HCT116 (cell line): ENCODE data around the gene KRT6A. TPM values are rescaled to one million over a fixed set of nuclear protein-coding genes. Genes with fewer than 3 reads are reported as not detected.
A peak's percentile ranks its signal among the peaks of the same experiment; 100 is the strongest.

Experiments
- ATAC-seq: fragments of 200-7000 bp; cut with Tn5 transposase; 2 replicates; pipeline ENCODE4 v1.9.1; 2020; ENCODE audit warnings: mild to moderate bottlenecking, moderate library complexity
- BruUV-seq: library from RNA; stranded (reverse); fragments of 400-500 nt; replicated peaks from 2 replicates; lab custom pipeline; 2021; lab: Mats Ljungman, UMichigan
- CTCF ChIA-PET: fragments of 300-600 bp; sonication (Branson Sonifier 250); formaldehyde crosslinking; loops from one replicate; lab custom pipeline; 2021; ENCODE audit warnings: antibody characterized with exemption; lab: Charles Lee
- POLR2A ChIA-PET: fragments of 300-600, 350-600 bp; sonication (Branson Sonifier 250); formaldehyde crosslinking; loops from one replicate; lab custom pipeline; 2021; ENCODE audit warnings: antibody characterized with exemption; lab: Charles Lee
- RAD21 ChIA-PET, 2 experiments: fragments of 300-600 bp; sonication (Branson Sonifier 250); formaldehyde crosslinking; loops; one replicate each; lab custom pipeline; 2023; ENCODE audit warnings: low total read pairs in 2 of 2; ENCODE audit not compliant: uncharacterized antibody in 2 of 2, unreplicated experiment in 2 of 2, low non-redundant PET in 1 of 2; lab: Charles Lee
- DNase-seq: peaks from one replicate; pipeline ENCODE4 v3.0.0-alpha.2; 2010; ENCODE audit warnings: low read depth, low spot score
- H2AFZ ChIP-seq: fragments of 200-600 bp; shearing (Covaris generic), sonication (generic); 2 replicates; pipeline ENCODE4 v1.6.1; 2017; ENCODE audit warnings: low read depth, mixed run types, mixed read lengths, antibody characterized with exemption, low read length; ENCODE audit not compliant: poor library complexity, severe bottlenecking
- H3K27ac ChIP-seq: 2 replicates; pipeline ENCODE4 v1.5.1; 2012; ENCODE audit warnings: low read depth, low read length
- H3K27me3 ChIP-seq: fragments of 200-600 bp; sonication (generic); 2 replicates; pipeline ENCODE4 v1.6.1; 2016; ENCODE audit warnings: mixed run types, low read length, mixed read lengths; ENCODE audit not compliant: insufficient read depth
- H3K36me3 ChIP-seq, 2 experiments: fragments of 200-500 bp in 1 of 2; fragments of 200-600 bp in 1 of 2; sonication (Bioruptor generic) in 1 of 2; sonication (generic) in 1 of 2; 2 replicates each; pipeline versions ENCODE4 v1.5.1 to v1.6.1; 2014 to 2016; ENCODE audit warnings: low read length in 2 of 2, inconsistent platforms in 1 of 2, mixed read lengths in 1 of 2, mixed run types in 1 of 2; ENCODE audit not compliant: insufficient read depth in 2 of 2, control insufficient read depth in 1 of 2
- H3K4me1 ChIP-seq, 2 experiments: fragments of 200-600 bp in 1 of 2; sonication (generic) in 1 of 2; 2 replicates each; pipeline versions ENCODE4 v1.5.1 to v1.6.1; 2012 to 2017; ENCODE audit warnings: low read length in 2 of 2, inconsistent platforms in 1 of 2, mild to moderate bottlenecking in 1 of 2, mixed read lengths in 1 of 2, mixed run types in 1 of 2, moderate library complexity in 1 of 2; ENCODE audit not compliant: insufficient read depth in 2 of 2, control insufficient read depth in 1 of 2
- H3K4me2 ChIP-seq: fragments of 200-600 bp; sonication (generic); 2 replicates; pipeline ENCODE4 v1.6.1; 2017; ENCODE audit warnings: mixed run types, low read length, mixed read lengths
- H3K4me3 ChIP-seq, 2 experiments: fragments of 200-600 bp in 1 of 2; sonication (generic) in 1 of 2; replicated peaks in 1 of 2; 2 replicates each; pipeline ENCODE4 v1.5.1; 2011 to 2016; ENCODE audit warnings: low read length in 2 of 2, control low read depth in 1 of 2, low read depth in 1 of 2, mild to moderate bottlenecking in 1 of 2, mixed read lengths in 1 of 2, mixed run types in 1 of 2
- H3K79me2 ChIP-seq: fragments of 200-600 bp; sonication (generic); 2 replicates; pipeline ENCODE4 v1.6.1; 2017; ENCODE audit warnings: mild to moderate bottlenecking, mixed run types, low read length, moderate library complexity, mixed read lengths; ENCODE audit not compliant: insufficient read depth
- H3K9ac ChIP-seq: fragments of 200-600 bp; sonication (generic); 2 replicates; pipeline ENCODE4 v1.6.1; 2016; ENCODE audit warnings: low read length, mixed read lengths
- H3K9me2 ChIP-seq: fragments of 200-600 bp; sonication (generic), shearing (Covaris generic); 2 replicates; pipeline ENCODE4 v1.6.1; 2017; ENCODE audit warnings: mixed run types, mild to moderate bottlenecking, moderate library complexity; ENCODE audit not compliant: insufficient read depth
- H3K9me3 ChIP-seq, 2 experiments: fragments of 200-500 bp in 1 of 2; fragments of 200-600 bp in 1 of 2; sonication (Bioruptor generic) in 1 of 2; sonication (generic) in 1 of 2; 2 replicates each; pipeline ENCODE4 v1.6.1; 2014 to 2017; ENCODE audit warnings: low read length in 2 of 2, mixed read lengths in 2 of 2, inconsistent platforms in 1 of 2, low read depth in 1 of 2, mild to moderate bottlenecking in 1 of 2, mixed run types in 1 of 2, moderate library complexity in 1 of 2; ENCODE audit not compliant: control insufficient read depth in 1 of 2, insufficient read depth in 1 of 2
- H4K20me1 ChIP-seq: fragments of 200-600 bp; sonication (generic), shearing (Covaris generic); 2 replicates; pipeline ENCODE4 v1.6.1; 2017; ENCODE audit warnings: mixed run types, mild to moderate bottlenecking, moderate library complexity; ENCODE audit not compliant: insufficient read depth
- ATF3 ChIP-seq: IDR thresholded peaks from 2 replicates; pipeline ENCODE4 v1.6.1; 2012
- CBX3 ChIP-seq: IDR thresholded peaks from 2 replicates; pipeline ENCODE4 v1.6.1; 2012; ENCODE audit warnings: low read depth
- CEBPB ChIP-seq: IDR thresholded peaks from 2 replicates; pipeline ENCODE4 v1.6.1; 2012; ENCODE audit warnings: low read depth
- EGR1 ChIP-seq: IDR thresholded peaks from 2 replicates; pipeline ENCODE4 v1.6.1; 2012; ENCODE audit warnings: low read depth
- ELF1 ChIP-seq: IDR thresholded peaks from 2 replicates; pipeline ENCODE4 v1.6.1; 2012; ENCODE audit warnings: low read depth, borderline replicate concordance
- EZH2phosphoT487 ChIP-seq: fragments of 200-600 bp; IDR thresholded peaks from 2 replicates; pipeline ENCODE4 v1.6.1; 2018; ENCODE audit warnings: antibody characterized with exemption, borderline replicate concordance
- FOSL1 ChIP-seq: IDR thresholded peaks from 2 replicates; pipeline ENCODE4 v1.6.1; 2012; ENCODE audit warnings: low read depth
- JUND ChIP-seq: IDR thresholded peaks from 2 replicates; pipeline ENCODE4 v1.6.1; 2012
- MAX ChIP-seq: IDR thresholded peaks from 2 replicates; pipeline ENCODE4 v1.6.1; 2012
- POLR2AphosphoS5 ChIP-seq: IDR thresholded peaks from 2 replicates; pipeline ENCODE4 v1.6.1; 2011; ENCODE audit warnings: mild to moderate bottlenecking, low read depth, low read length, moderate library complexity
- REST ChIP-seq: IDR thresholded peaks from 2 replicates; pipeline ENCODE4 v1.6.1; 2012; ENCODE audit warnings: low read depth
- SIN3A ChIP-seq: IDR thresholded peaks from 2 replicates; pipeline ENCODE4 v1.6.1; 2012; ENCODE audit warnings: low read depth
- SRF ChIP-seq: IDR thresholded peaks from 2 replicates; pipeline ENCODE4 v1.6.1; 2012; ENCODE audit warnings: low read depth
- TCF7L2 ChIP-seq: IDR thresholded peaks from 2 replicates; pipeline ENCODE4 v1.7.0; 2011; ENCODE audit warnings: borderline replicate concordance, inconsistent platforms; ENCODE audit not compliant: insufficient read depth, insufficient read length; ENCODE audit errors: extremely low read depth
- ZFX ChIP-seq: fragments of 450-650 bp; IDR thresholded peaks from 2 replicates; pipeline ENCODE4 v1.6.1; 2017
- ZNF274 ChIP-seq: fragments of 200-500 bp; sonication (Bioruptor generic); IDR thresholded peaks from 2 replicates; pipeline ENCODE4 v1.6.1; 2014; ENCODE audit warnings: mild to moderate bottlenecking, low read depth, low read length, inconsistent platforms
- intact Hi-C: fragments of 100-400 bp; cut with micrococcal nuclease; formaldehyde crosslinking; loops from 2 replicates; pipeline ENCODE4 v1.10.0; 2022
- total RNA-seq: library from RNA; stranded (reverse); gene quantifications from one replicate; pipeline ENCODE4 v1.2.1, GENCODE V29; 2021; ENCODE audit not compliant: unreplicated experiment

The KRT6A gene
- total RNA-seq, 1 experiment from 2014 or later: 0.66 TPM

- intact Hi-C loops: no loop called here
- DNase-seq: no peak
- Histone ChIP-seq H4K20me1 (no peaks in the 10 kb centered on the region), H3K27ac (no peak overlapping the region), H3K9ac (peak overlapping the region; percentile 26), H3K4me3 (no peak overlapping the region; a peak in 1 of 4 replicates), H3K36me3 (no peaks in the 10 kb centered on the region), H3K4me1 (peaks cover 28 to 92% of the 10 kb centered on the region in 2 experiments), H3K9me3 (no peaks in the 10 kb centered on the region), H2AFZ (no peak overlapping the region), H3K79me2 (no peaks in the 10 kb centered on the region), H3K9me2 (no peaks in the 10 kb centered on the region), H3K27me3 (no peaks in the 10 kb centered on the region), H3K4me2 (peak overlapping the region; percentile 55)
- CTCF ChIA-PET: interaction anchor here (1.5 kb wide), 1 partner anchor 32 kb away, joined by 3 read pairs; no protein-coding TSS in a partner anchor
- POLR2A ChIA-PET: no interaction called here
- ATAC-seq: 0 out of 2 replicates have a peak, but pooled peaks have one; percentile 23
- RAD21 ChIA-PET: no interaction called here
- TF ChIP-seq CBX3 (no peak), CEBPB (no peak), FOSL1 (peak; percentile 72), SIN3A (no peak), POLR2AphosphoS5 (no peak), MAX (peak; percentile 72), ZFX (no peak), TCF7L2 (no peak), ZNF274 (no peak), SRF (no peak), JUND (no peak)
- no TSS peak for BruUV-seq
These were observed 53.2 kb downstream of the KRT6A start for GRCh38 chr12:52439845-52440244.

GRCh38 chr12:52439420-52439819 lies 53.6 kb downstream of the KRT6A start:
- Histone ChIP-seq H3K36me3 (no peaks in the 10 kb centered on the region), H3K79me2 (no peaks in the 10 kb centered on the region), H2AFZ (no peak overlapping the region), H3K4me1 (peaks cover 28 to 90% of the 10 kb centered on the region in 2 experiments), H3K4me2 (peak overlapping the region; percentile 55), H3K9me3 (no peaks in the 10 kb centered on the region), H3K9me2 (no peaks in the 10 kb centered on the region), H3K27ac (no peak overlapping the region), H3K27me3 (no peaks in the 10 kb centered on the region), H3K9ac (peak overlapping the region; percentile 26; the same call in 1 of the 2 replicates), H4K20me1 (no peaks in the 10 kb centered on the region)
- no peak for ATAC-seq
- intact Hi-C loops: no loop called here
- CTCF ChIA-PET: interaction anchor here (1.5 kb wide), 1 partner anchor 31 kb away, joined by 3 read pairs; no protein-coding TSS in a partner anchor
- BruUV-seq: no TSS peak
- no peak for TF ChIP-seq SRF
- no peak for TF ChIP-seq MAX
- no peak for TF ChIP-seq ELF1
- no peak for TF ChIP-seq REST
- TF ChIP-seq JUND: no peak
- no peak for TF ChIP-seq EGR1
- TF ChIP-seq EZH2phosphoT487: no peak
- no peak for TF ChIP-seq ATF3
- TF ChIP-seq TCF7L2: no peak
- no peak for TF ChIP-seq CEBPB
- TF ChIP-seq, all 23 proteins: peak for 0
- no peak overlapping the region; a peak in 1 of 4 replicates for H3K4me3 ChIP-seq
- no peak for DNase-seq
- ChIA-PET POLR2A (no interaction called here), RAD21 (no interaction called here)
